GM21619 (cell line): Measurements from ENCODE around the gene SEC61A2.
A peak's percentile ranks its signal among the peaks of the same experiment; 100 is the strongest.
"Not testable (repeated sequence)": the region's sequence is repeated elsewhere in the genome, so short reads cannot be mapped to it uniquely, and the experiment has no call there.

ENCODE experiments used
- ATAC-seq: cut with Tn5 transposase; IDR thresholded peaks from one replicate; pipeline ENCODE4 v1.9.1; 2021; ENCODE audit not compliant: unreplicated experiment

Gene SEC61A2

DNA sequence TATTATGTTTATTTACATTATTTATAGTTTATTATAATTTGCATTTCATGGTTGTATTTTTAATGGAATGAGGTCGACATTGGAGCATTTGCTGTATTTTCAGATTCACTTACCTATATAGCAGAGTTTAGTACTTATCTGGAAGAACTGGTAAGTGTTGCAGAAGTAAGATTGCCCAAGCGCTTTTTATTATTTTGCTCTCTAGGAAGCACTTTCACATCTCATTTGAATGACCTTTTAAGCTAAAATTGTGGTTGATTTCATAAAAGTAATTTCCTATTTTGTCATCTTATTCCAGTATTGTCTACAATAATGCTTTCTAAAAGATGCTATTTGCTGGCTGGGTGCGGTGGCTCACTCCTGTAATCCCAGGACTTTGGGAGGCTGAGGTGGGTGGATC is 28.6 kb downstream of the SEC61A2 start:
- ATAC-seq, result no peak

DNA sequence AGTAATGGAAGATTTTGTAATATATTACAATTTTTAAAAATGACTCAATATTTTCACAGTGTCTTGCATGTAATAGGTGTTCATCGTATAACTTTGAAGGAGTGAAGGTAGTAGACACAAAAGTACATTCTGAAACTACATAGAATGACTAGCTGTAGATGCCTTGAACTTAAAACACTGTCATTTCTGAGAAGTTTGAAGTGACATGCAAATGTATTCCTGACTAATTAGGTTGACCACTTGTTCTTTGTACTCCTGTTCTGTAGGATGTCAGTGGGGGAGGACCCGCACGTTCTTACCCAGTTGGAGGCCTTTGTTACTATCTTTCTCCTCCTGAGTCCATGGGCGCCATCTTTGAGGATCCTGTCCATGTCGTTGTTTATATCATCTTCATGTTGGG is 31.2 kb downstream of the SEC61A2 start:
- ATAC-seq, result no peak

DNA sequence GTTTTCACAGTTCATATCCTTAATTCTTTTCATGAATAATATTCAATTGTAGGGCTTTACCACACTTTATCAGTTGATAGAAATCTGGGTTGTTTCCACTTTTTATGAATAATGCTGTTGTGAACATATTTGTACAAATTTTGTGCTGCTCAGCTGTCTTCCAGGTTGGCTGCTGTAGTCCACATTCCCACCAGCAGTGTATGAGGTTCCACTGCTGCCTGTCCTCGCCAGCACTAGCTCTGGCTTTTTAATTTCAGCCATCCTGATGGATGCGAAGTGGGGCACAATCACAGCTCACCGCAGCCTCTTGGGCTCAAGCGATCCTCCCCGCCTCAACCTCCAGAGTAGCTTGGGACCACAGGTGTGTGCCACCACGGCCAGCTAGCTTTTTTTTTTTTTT is 33.5 kb downstream of the SEC61A2 start:
- ATAC-seq, result no peak

DNA sequence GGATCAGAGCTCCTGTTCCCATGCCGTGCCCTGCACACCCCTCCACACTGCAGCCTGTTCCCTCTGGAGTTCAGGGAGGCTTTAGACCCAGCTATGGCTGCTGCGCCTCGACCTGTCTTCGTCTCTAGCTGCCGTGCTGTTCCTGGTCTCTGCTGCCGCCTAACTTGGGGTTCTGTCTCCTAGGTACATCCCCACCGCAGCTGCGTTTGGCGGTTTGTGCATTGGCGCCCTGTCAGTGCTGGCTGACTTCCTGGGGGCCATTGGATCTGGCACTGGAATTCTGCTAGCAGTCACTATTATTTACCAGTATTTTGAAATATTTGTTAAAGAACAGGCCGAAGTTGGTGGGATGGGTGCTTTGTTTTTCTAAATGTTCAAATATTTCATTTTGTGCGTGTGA is 34.6 kb downstream of the SEC61A2 start:
- ATAC-seq, result no peak

DNA sequence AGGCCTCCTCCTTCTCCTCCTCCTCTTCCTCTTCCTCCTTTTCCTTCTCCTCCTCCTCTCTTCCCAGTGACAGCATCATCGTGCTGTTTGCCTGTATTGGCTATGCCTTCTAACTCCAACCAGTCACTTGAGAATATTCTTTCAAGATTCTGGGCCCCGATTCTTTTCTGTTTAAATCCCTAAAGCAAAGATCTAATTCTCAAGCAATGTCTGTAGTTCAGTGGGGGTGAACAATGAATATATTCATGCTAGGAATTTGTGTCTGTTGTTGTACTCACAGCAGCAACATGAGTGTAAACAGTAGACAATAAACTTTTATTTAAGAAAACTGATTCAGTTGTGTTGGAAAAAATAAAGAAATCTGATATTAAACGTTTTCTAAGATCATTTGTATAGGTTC is 35.6 kb downstream of the SEC61A2 start:
- no peak for ATAC-seq

DNA sequence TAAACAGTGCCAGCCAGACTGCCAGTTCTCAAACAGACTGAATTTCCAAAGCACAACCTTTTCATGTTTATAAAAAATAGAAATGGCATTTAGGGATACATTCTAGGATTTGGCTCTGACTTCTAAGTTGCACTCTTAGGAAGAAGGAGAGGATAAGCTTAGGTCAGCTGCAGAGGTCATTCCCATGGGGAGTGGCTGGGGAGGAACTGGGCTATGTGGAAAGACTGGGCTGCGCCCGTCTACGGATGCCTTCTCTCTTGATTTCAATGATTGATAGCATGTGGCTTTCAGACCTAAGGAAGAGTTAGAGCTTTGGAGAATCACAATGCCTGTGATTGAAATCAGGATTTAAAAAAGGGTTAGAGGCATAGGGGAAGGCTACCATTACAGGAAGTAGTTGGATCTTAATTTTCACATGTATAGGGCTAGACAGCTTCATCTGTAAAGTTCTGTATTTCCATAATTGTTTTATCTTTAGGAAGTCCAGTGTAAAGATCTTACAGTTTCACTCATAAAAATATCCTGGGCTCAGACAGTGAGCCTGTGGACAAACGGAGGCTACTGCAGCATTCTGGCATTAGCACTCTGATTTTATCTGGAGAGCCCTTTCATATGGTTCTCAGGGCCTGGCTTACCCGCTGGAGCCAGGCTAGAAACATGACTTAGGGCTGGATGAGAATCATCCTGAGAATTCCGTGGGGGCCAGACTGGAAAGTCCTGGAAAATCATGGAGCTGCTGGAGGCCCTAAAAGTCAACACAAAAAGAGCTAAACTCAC is 36.7 kb downstream of the SEC61A2 start:
- ATAC-seq, result no peak

DNA sequence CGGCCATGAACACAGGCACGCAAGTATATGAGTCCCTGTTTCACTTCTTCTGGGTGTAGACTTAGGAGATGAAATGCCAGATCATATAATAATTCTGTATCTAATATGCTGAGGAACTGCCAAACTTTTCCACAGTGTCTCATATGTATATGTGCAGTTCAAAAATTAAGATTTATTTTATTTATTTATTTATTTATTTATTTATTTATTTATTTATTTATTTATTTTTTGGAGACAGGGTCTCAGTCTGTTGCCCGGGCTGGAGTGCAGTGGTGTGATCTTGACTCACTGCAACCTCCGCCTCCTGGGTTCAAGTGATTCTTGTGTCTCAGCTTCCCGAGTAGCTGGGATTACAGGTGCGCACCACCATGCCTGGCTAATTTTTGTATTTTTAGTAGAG is 42.0 kb downstream of the SEC61A2 start:
- ATAC-seq, result not testable (repeated sequence)

DNA sequence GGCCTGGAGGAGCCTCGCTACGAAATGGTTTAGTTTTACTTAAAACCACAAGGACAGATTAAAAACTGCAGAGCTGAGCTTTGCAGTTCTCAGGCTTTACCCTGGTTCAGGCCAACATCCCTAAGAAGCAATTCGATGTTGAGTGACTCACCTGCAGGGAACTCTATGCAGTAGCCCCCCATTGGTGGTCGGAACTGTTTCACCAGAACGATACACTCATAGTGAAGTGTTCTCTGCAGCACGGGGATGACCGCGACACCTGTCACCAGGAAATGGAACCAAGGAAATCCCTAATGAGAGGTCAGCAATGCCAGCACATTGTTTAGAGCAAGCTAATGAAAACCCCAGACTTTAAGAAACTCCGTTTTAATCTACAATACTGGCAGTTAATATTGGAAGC is 48.2 kb downstream of the SEC61A2 start:
- ATAC-seq, result no peak

DNA sequence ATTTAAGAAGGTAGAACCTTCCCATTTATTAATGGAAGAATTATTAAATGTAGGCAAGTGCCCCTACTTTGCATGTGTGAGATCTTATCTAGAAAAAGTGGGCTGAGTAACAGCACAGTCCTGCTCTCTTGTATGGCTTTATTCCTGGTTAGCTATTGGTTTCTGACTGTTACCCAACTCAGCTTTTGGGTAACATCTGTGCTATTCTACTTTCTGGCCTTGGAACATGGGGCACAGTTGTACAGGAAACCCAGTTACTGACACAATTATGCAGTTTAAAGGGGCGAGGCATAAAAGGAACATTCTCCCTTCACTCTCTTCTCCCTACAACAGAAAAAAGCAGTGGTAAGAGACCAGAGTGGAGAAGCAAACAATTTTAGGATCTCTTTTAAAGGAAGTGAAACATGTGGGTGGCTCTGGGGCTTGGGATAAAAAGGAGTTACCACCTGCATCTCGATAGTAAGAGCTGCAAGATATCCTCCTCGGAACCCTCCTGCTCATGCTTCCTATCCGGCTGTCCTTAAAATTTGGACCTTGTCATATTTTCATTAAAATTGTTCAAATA is 50.2 kb downstream of the SEC61A2 start:
- no peak for ATAC-seq

DNA sequence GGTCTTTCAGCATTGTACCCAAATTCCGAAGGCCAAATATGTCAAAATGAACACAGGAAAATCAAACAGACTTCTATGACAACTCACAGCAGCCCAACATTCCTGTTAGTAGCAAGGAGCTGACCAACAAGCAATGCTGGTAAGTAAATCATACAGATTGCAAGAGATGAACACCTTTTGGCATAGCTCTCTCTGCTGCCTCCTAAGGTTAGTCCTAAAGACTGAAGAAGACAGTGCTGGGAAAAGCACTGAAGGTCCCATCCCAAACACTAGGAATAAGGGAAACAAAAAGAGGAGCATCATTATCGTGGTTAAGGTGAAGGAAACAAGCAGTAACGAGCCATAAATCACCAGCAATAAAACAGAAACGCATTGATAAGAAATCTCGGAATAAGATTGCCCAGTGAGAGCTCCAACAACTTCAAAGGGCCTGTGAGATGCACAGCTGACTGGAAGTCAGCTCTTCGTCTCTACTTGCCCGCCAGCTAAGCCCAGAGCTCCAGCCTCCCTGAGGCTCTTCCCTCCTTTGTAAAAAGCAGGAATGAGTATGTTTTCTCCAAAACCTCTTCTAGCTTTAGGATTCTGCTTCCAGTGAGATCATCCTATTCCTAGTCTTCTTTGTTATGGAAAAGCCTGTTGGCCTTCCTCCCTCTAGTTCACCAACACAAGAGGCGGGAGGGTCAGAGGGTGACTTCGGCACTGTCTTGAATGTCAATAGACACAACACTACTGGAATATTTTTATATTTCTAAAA is 50.9 kb downstream of the SEC61A2 start:
- ATAC-seq, result no peak

DNA sequence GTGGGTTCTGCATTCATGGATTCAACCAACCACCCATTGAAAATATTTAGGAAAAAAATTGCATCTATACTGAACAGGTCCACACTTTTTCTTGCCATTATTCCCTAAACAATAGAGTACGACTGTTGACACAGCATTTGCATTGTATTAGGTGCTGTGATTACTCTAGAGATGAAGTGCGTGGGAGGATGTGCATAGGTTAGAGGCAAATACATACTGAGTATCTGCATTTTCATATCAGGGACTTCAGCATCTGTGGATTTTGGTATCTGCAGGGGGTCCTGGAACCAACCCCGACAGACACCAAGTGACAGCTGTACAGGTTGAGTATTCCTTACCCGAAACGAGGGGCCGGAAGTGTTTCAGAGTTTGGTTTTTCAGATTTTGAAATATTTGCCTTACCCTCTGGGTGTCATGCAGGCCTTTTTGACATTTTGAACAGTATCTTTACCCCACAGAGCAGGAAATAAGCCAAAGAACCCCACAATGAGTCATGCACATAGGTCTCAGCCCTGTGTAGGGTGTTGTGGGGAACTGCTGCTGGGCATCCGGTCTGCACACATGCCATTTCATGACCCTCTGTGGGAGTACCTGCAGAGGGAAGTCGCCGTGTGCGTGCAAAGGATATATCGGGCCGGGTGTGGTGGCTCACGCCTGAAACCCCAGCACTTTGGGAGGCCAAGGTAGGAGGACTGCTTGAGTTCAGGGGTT is 51.7 kb downstream of the SEC61A2 start:
- ATAC-seq, result peak; percentile 72

DNA sequence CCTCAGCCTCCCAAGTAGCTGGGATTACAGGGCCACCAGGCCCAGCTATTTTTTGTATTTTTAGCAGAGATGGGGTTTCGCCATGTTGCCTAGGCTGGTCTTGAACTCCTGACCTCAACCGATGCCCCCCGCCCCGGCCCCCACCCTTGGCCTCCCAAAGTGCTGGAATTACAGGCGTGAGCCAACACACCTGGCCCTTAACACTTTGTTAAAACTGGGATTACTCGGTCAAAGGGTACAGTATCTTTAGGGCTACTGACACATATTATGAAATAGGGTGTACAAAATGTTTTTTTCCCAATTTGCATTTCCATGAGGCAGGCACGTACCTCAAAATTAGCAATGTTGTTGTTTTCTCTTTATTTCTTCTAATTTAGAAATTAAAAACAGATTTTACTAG is 54.7 kb downstream of the SEC61A2 start:
- ATAC-seq, result no peak

DNA sequence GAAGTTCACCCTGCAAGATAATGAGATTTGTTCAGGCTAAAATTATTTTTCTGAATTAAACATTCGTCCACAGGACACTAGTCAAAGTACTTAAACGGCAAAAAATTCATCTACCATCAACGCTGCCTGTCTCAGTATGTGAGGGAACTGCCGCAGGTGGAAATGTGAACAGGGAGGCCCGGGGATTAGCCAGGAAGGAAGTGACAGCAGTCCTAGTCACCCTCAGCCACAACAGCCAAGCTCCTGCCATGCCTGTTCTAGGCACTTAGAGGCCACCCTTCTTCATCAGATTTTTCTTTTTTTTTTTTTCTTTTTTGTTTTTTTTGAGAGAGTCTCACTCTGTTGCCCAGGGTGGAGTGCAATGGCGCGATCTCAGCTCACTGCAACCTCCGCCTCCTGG is 56.8 kb downstream of the SEC61A2 start:
- ATAC-seq, result no peak

DNA sequence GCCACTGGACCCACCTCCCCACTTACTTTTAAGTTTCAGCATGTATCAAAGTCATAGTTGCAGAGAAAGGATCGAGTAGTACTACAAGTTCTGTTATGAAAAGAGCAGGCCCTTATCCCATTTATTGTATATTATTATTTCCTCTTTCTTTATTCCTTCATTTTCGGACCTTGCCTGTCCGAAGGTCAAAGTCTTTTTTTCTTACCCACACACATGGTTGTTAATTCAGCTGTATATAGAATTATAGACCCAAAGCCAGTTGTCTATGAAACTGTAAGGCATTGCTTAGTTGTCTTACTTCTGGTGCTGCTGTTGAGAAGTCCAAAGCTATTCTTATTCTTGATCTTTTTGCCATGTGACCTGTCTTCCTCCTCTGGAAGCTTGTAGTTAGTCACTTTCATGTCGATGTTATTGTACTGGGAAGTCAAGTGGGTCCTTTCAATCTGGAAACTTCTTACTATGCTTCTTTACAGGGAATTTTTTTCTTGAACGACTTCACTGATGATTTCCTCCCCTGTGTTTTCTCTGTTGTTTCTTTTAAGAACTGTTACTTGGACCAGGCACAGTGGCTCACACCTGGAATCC is 57.9 kb downstream of the SEC61A2 start:
- ATAC-seq, result no peak

DNA sequence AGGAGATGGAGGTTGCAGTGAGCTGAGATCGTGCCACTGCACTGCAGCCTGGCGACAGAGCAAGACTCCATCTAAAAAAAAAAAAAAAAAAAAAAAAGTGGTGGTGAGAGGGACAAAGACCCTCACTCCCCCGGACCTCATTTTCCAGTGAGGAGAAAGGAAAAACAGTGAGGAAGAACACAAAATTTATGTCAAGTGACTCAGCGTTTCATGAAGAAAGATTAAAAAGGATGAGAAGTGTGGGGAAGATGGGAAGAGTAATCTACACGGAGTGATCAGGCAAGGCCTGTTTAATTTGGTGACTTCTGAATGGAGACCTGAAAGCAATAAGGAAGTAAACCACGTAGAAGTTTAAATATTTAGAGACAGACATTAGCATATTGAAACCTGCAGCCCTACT is 59.2 kb downstream of the SEC61A2 start:
- no peak for ATAC-seq

DNA sequence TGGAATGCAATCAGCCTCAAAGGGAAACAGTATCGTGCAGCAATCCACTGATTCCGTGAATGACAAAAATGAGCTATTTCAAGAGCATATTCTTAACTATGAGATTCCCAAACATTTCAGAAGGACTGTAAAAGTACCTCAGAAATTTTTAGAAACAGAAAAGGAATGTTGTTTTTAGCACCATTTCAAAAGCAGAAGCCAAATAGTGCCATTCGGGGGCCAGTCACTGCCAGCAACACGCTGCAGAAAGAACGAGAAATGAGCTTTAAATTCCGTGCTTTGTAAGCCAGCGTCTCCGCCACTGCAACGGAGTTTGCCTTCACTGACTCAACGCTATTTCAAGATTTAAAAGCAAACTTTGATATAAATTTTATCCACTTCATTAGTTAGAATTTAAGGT is 59.9 kb downstream of the SEC61A2 start:
- ATAC-seq, result no peak

DNA sequence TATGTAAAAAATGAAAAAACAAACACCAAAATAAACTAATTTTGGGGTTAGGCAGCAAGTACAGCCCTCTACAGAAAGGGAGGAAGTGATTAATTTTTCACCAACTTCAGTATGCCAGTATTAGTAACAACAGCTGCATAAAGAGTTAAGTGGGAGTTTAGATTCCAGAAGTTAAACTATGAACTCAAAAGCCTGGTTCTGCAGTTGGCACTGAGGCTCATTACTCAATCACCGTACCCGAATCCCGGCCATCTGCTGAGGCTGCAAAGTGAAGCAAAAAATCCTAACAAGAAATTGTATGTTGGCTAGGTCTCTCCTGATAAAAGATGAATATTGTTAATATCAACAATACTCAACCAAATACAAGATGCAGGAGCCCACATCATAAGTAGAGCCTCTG is 62.2 kb downstream of the SEC61A2 start:
- no peak for ATAC-seq

DNA sequence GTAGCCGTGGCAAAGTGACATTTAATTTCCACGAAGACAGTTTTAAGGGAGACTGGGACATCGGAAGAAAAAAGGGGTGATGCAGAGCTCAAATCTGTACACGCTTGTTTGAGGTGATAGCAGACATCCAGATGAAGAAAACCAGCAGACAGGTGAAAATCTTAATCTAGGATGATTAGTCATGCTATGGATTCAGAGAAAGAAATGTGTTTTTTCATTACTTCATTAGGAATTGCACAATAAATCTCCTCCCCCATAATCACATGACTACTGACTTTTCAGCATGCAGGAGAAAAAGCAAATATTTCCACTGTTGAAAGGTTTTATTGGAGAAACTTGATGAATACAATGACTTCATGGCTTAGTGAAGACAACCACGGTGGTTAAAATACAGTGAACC is 63.7 kb downstream of the SEC61A2 start:
- ATAC-seq, result no peak

DNA sequence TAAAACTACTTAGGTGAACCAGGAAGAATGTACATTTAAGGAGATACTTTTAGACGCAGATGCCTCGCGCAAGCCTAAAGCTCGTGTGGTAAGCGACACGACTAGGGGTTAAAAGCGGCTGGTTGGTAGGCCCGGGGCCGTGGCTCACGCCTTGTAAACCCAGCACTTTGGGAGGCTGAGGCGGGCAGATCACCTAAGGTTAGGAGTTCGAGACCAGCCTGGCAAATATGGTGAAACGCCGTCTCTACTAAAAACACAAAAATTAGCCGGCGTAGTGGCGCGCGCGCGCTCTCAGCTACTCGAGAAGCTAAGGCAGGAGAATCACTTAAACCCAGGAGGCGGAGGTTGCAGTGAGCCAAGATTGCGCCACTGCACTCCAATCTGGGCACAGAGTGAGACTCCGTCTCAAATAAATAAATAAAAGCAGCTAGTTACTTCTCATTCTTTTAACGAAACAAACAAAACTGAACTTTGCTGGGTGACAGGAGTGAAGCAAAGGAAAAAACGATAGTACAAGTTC is 65.3 kb downstream of the SEC61A2 start:
- no peak for ATAC-seq

DNA sequence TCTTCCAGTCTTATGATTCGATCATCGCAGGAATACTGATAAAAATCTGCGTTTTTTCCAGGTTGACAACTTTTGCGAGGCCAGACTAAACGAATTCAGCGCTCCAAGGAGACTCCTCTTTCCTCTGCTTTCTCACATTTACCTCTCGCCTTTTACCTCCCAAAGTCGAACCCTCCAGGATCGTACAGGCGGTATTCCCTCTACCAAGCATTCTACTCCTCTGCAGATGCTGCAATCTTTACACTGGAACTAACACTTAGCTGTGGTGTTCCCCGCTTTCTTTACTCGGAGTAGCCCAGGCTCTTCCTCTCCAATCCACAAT is 65.8 kb downstream of the SEC61A2 start:
- peak; percentile 7 for ATAC-seq
